PC-3 (cell line): ENCODE measurements around the gene NKD2. TPM values are rescaled to one million over a fixed set of nuclear protein-coding genes. Genes with fewer than 3 reads are reported as not detected.

Source experiments
- ATAC-seq: fragments of 200-7000 bp; cut with Tn5 transposase; 2 replicates; pipeline ENCODE4 v1.9.1; 2020; ENCODE audit warnings: mild to moderate bottlenecking, moderate library complexity
- BruUV-seq: library from RNA; stranded (reverse); fragments of 400-500 nt; replicated peaks from 2 replicates; lab custom pipeline; 2021; lab: Mats Ljungman, UMichigan
- CTCF ChIA-PET: fragments of 300-600 bp; sonication (Branson Sonifier 250); formaldehyde crosslinking; loops from one replicate; lab custom pipeline; 2022; ENCODE audit warnings: antibody characterized with exemption; lab: Charles Lee
- POLR2A ChIA-PET: fragments of 300-600 bp; sonication (Branson Sonifier 250); formaldehyde crosslinking; loops from one replicate; lab custom pipeline; 2022; ENCODE audit warnings: antibody characterized with exemption; ENCODE audit not compliant: unreplicated experiment; lab: Charles Lee
- DNase-seq: peaks from one replicate; pipeline ENCODE4 v3.0.0-alpha.2; 2015
- H2AFZ ChIP-seq: fragments of 300-600 bp; sonication (generic); 2 replicates; pipeline ENCODE4 v1.6.0; 2016; ENCODE audit warnings: antibody characterized with exemption, low read length
- H3F3A ChIP-seq: fragments of 300-600 bp; sonication (generic); one replicate; pipeline ENCODE4 v1.6.0; 2017; ENCODE audit warnings: antibody characterized with exemption, low read length, control low read depth, mild to moderate bottlenecking; ENCODE audit not compliant: unreplicated experiment
- H3K27ac ChIP-seq: fragments of 300-600 bp; sonication (generic); 2 replicates; pipeline ENCODE4 v1.5.1; 2016; ENCODE audit warnings: mild to moderate bottlenecking, low read length
- H3K27me3 ChIP-seq: fragments of 300-600 bp; sonication (generic); 2 replicates; pipeline ENCODE4 v1.6.1; 2016; ENCODE audit warnings: low read length, mixed read lengths
- H3K36me3 ChIP-seq: fragments of 300-600 bp; sonication (generic); 2 replicates; pipeline ENCODE4 v1.6.1; 2016; ENCODE audit warnings: low read depth, mixed run types, low read length, mixed read lengths
- H3K4me1 ChIP-seq: fragments of 300-600 bp; sonication (generic); 2 replicates; pipeline ENCODE4 v1.5.1; 2016; ENCODE audit warnings: low read length; ENCODE audit not compliant: insufficient read depth
- H3K4me2 ChIP-seq: fragments of 300-600 bp; sonication (generic); 2 replicates; pipeline ENCODE4 v1.6.0; 2016; ENCODE audit warnings: low read length
- H3K4me3 ChIP-seq: fragments of 300-600 bp; sonication (generic); 2 replicates; pipeline ENCODE4 v1.5.1; 2016; ENCODE audit warnings: mild to moderate bottlenecking, low read length, mixed read lengths
- H3K79me2 ChIP-seq: fragments of 300-600 bp; sonication (generic); 2 replicates; pipeline ENCODE4 v1.6.1; 2017; ENCODE audit warnings: low read length, mixed read lengths
- H3K9ac ChIP-seq: fragments of 300-600 bp; sonication (generic); 2 replicates; pipeline ENCODE4 v1.6.0; 2016; ENCODE audit warnings: mild to moderate bottlenecking, low read length
- H3K9me2 ChIP-seq: fragments of 300-600 bp; sonication (generic); replicated peaks from 2 replicates; pipeline ENCODE4 v1.6.1; 2016; ENCODE audit warnings: mixed run types, low read length, mixed read lengths
- H3K9me3 ChIP-seq: fragments of 300-600 bp; sonication (generic); 2 replicates; pipeline ENCODE4 v1.6.1; 2016; ENCODE audit warnings: low read length, mixed read lengths
- H4K20me1 ChIP-seq: fragments of 300-600 bp; sonication (generic); 2 replicates; pipeline ENCODE4 v1.6.1; 2016; ENCODE audit warnings: low read length, mixed read lengths
- EZH2 ChIP-seq: fragments of 300-600 bp; sonication (generic); IDR thresholded peaks from one replicate; pipeline ENCODE4 v1.6.1; 2017; ENCODE audit warnings: antibody characterized with exemption, mild to moderate bottlenecking, low read length; ENCODE audit not compliant: unreplicated experiment
- EZH2phosphoT487 ChIP-seq: fragments of 300-600 bp; sonication (generic); IDR thresholded peaks from 2 replicates; pipeline ENCODE4 v1.6.1; 2018; ENCODE audit warnings: mild to moderate bottlenecking, antibody characterized with exemption, low read length, borderline replicate concordance
- intact Hi-C: fragments of 100-400 bp; cut with micrococcal nuclease; formaldehyde crosslinking; loops from 2 replicates; pipeline ENCODE4 v1.9.0; 2023
- total RNA-seq: library from RNA; depleted of rRNA; stranded (reverse); fragments of >200 nt; gene quantifications from 2 replicates; pipeline ENCODE4 v1.2.3, GENCODE V29; 2014
- TF ChIP-seq, protein P1 (sequence below): fragments of 300-600 bp; sonication (generic); conservative IDR thresholded peaks from 2 replicates; pipeline ENCODE4 v1.5.1; 2017; ENCODE audit warnings: antibody characterized with exemption, low read depth, mild to moderate bottlenecking, low read length

The NKD2 gene
- total RNA-seq, 1 experiment from 2014 or later, result 1.6 TPM

DNA sequence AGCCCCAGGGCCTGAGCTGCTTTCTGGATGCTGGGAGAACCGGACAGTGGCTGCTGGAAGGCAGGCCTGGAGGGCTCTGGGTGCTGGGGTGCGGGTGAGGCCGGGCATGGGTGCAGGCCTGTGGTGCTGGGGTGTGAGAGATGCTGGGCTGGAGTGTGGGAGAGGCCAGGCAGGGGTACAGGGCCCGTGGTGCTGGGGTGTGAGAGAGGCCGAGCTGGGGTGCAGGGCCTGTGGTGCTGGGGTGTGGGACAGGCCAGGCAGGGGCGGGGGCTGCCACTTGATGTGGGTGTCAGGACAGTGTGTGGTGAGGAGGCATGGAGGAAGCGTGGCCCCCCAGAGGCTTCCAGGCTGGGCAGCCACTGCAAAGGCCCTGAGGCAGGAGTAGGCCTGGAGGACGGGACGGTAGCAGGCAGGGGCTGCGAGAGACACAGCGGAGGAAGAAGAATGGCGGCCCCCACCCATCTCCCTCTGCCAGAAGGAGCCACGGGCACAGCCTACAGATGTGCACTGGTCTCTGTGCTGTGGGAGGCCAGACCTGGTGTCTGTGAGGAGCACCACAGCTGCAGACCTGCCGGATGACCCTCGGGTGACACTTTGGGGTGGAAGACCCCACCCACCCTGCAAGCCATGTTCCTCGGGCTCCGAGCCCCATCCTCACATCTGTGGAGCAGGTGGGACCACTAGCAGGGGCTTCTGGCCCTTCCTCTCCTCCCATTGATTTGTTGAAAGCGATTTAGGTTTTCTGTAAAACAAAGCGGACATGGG, 9.3 kb downstream of the NKD2 start:
- Histone ChIP-seq H2AFZ (no peak overlapping the region), H3K9ac (no peak overlapping the region), H3K9me3 (no peaks in the 10 kb centered on the region), H3K4me3 (no peak overlapping the region), H3K79me2 (no peaks in the 10 kb centered on the region), H3K4me1 (no peaks in the 10 kb centered on the region), H3F3A (no peaks in the 10 kb centered on the region), H3K9me2 (no peaks in the 10 kb centered on the region), H4K20me1 (no peaks in the 10 kb centered on the region), H3K27me3 (no peaks in the 10 kb centered on the region), H3K4me2 (no peak overlapping the region), H3K27ac (no peak overlapping the region), H3K36me3 (no peaks in the 10 kb centered on the region)
- TF ChIP-seq EZH2phosphoT487 (no peak), EZH2 (no peak)
- TF ChIP-seq, protein P1, sequence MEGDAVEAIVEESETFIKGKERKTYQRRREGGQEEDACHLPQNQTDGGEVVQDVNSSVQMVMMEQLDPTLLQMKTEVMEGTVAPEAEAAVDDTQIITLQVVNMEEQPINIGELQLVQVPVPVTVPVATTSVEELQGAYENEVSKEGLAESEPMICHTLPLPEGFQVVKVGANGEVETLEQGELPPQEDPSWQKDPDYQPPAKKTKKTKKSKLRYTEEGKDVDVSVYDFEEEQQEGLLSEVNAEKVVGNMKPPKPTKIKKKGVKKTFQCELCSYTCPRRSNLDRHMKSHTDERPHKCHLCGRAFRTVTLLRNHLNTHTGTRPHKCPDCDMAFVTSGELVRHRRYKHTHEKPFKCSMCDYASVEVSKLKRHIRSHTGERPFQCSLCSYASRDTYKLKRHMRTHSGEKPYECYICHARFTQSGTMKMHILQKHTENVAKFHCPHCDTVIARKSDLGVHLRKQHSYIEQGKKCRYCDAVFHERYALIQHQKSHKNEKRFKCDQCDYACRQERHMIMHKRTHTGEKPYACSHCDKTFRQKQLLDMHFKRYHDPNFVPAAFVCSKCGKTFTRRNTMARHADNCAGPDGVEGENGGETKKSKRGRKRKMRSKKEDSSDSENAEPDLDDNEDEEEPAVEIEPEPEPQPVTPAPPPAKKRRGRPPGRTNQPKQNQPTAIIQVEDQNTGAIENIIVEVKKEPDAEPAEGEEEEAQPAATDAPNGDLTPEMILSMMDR, result no peak
- ATAC-seq, result no peak
- intact Hi-C loops, result no loop called here
- POLR2A ChIA-PET, result no interaction called here
- DNase-seq, result no peak
- CTCF ChIA-PET, result no interaction called here
- BruUV-seq, result no TSS peak

DNA sequence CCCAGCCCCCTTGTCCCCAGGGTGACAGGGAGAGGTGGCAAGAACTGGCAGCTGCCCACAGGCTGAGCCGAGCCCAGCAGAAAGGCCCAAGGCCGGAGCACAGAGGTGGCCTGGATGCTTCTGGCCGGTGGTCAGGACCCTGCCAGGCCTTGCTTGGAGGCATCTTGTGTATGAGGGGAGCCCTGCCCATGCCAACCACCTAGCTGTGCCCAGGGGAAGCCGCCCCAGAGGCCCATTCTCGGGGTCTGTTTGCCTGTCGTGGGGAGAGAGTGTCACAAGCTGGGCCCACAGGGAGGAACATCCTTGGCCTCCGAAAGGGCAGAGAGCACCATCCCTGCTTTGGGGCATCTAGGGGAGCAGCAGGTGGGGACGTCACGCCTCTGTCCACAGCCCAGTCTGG, 10.0 kb downstream of the NKD2 start:
- no peaks in the 10 kb centered on the region for H3K36me3 ChIP-seq
- BruUV-seq, result no TSS peak
- no peaks in the 10 kb centered on the region for H3K79me2 ChIP-seq
- ATAC-seq (no peak), DNase-seq (no peak)
- H3K4me2 ChIP-seq, result no peak overlapping the region
- no peaks in the 10 kb centered on the region for H3K4me1 ChIP-seq
- no peak overlapping the region for H3K4me3 ChIP-seq
- H3K27ac ChIP-seq, result no peak overlapping the region
- no peaks in the 10 kb centered on the region for H3K27me3 ChIP-seq
- POLR2A ChIA-PET, result no interaction called here
- H3K9ac ChIP-seq, result no peak overlapping the region
- no peak overlapping the region for H2AFZ ChIP-seq
- H4K20me1 ChIP-seq, result no peaks in the 10 kb centered on the region
- no peaks in the 10 kb centered on the region for H3K9me3 ChIP-seq
- H3F3A ChIP-seq, result no peaks in the 10 kb centered on the region
- intact Hi-C loops, result no loop called here
- no peak for TF ChIP-seq EZH2
- TF ChIP-seq, protein P1, result no peak
- no peak for TF ChIP-seq EZH2phosphoT487
- CTCF ChIA-PET, result no interaction called here
- no peaks in the 10 kb centered on the region for H3K9me2 ChIP-seq
